ENCODE results near the gene GSTM2. TPM values are rescaled to one million over a fixed set of nuclear protein-coding genes. Genes with fewer than 3 reads are reported as not detected.

GSTM2 gene
- total RNA-seq, 1 experiment from 2014 or later, result 14.9 TPM

- no peak overlapping the region; the same call in 1 of the 2 replicates for H3K14ac ChIP-seq (ENCODE audit: insufficient read depth, low read length)
- peaks cover 2 to 5% of the 10 kb centered on the region in 2 experiments for H3K9me3 Mint-ChIP-seq
- H2BK120ac ChIP-seq (ENCODE audit: low read depth, low read length, poor library complexity, severe bottlenecking), result no peak overlapping the region
- H2AK5ac ChIP-seq (ENCODE audit: insufficient read length, low read length), result no peak overlapping the region
- peaks cover 15% of the 10 kb centered on the region for H3K27me3 Mint-ChIP-seq (ENCODE audit: low read depth)
- H2BK20ac ChIP-seq (ENCODE audit: low read depth, low read length, poor library complexity, severe bottlenecking), result no peak overlapping the region
- no peaks in the 10 kb centered on the region; a peak in 1 of 7 replicates for H3K36me3 Mint-ChIP-seq (ENCODE audit: insufficient read depth in 1 of 3, low read depth in 3 of 3)
- H4K20me1 ChIP-seq (ENCODE audit: control insufficient read depth, insufficient read depth, insufficient read length), result no peaks in the 10 kb centered on the region
- no peak overlapping the region for H3K4me2 ChIP-seq (ENCODE audit: insufficient read depth, insufficient read length, low read length)
- no peak overlapping the region for H3K9ac ChIP-seq (ENCODE audit: extremely low read depth, insufficient read length, low read length)
- H3K27me3 ChIP-seq (ENCODE audit: insufficient read depth, low read length), result no peaks in the 10 kb centered on the region
- no peak overlapping the region for H3K18ac ChIP-seq (ENCODE audit: insufficient read length, low read depth, low read length)
- H3K79me2 ChIP-seq (ENCODE audit: insufficient read depth, low read length), result no peaks in the 10 kb centered on the region
- no peak overlapping the region for H4K5ac ChIP-seq (ENCODE audit: insufficient read length, low read depth, low read length)
- H3K4ac ChIP-seq (ENCODE audit: low read depth, low read length), result no peak overlapping the region
- H4K91ac ChIP-seq (ENCODE audit: insufficient read length, low read depth, low read length), result no peak overlapping the region
- H4K8ac ChIP-seq (replicated peaks; ENCODE audit: insufficient read length, low read depth, low read length), result no peak overlapping the region
- H3K4me1 ChIP-seq (ENCODE audit: insufficient read depth, low read length), result peaks cover 5% of the 10 kb centered on the region; the same call in 1 of the 2 replicates
- no peak overlapping the region for H3K56ac ChIP-seq (ENCODE audit: insufficient read length, low read depth, low read length)
- H3K79me1 ChIP-seq (ENCODE audit: insufficient read depth, low read depth, low read length, poor library complexity, severe bottlenecking), result no peaks in the 10 kb centered on the region
- peaks cover 18 to 25% of the 10 kb centered on the region in 2 experiments for H3K4me1 Mint-ChIP-seq
- H3K9me3 ChIP-seq (ENCODE audit: control insufficient read depth, low read depth, low read length), result no peaks in the 10 kb centered on the region
- no peak overlapping the region for H3K27ac ChIP-seq (ENCODE audit: insufficient read length, low read depth, low read length)
- H3K4me3 Mint-ChIP-seq, result no peak overlapping the region
- DNase-seq, result no peak
- no peak overlapping the region for H2BK5ac ChIP-seq (ENCODE audit: insufficient read length, low read length)
- no peak for TF ChIP-seq CTCF (conservative IDR thresholded peaks at IDR 0.05)
- no peak overlapping the region for H2BK15ac ChIP-seq (ENCODE audit: low read depth, low read length)
- H3K27ac Mint-ChIP-seq, result no peak overlapping the region
- H3T11ph ChIP-seq (ENCODE audit: low read length), result no peak overlapping the region
- no peak overlapping the region for H3K23ac ChIP-seq (ENCODE audit: insufficient read length, low read depth, low read length)
- no peak overlapping the region for H2BK12ac ChIP-seq (ENCODE audit: insufficient read length, low read depth, low read length)
- no peak overlapping the region for H2AFZ ChIP-seq (ENCODE audit: low read length)
- no CpG with 5 or more reads among the region's 2 CpGs for WGBS (ENCODE audit: extremely low coverage, insufficient read length, low lambda C conversion rate)
- H3K23me2 ChIP-seq (ENCODE audit: insufficient read length, low read depth, low read length, poor library complexity, severe bottlenecking), result no peaks in the 10 kb centered on the region
These were observed 26.6 kb upstream of the GSTM2 start for GRCh38 chr1:109641078-109641740.
